K562 (cell line): ENCODE data around the gene LRRC8A.

Experiments used
- FOS ChIP-seq: IDR thresholded peaks from 3 replicates; pipeline ENCODE4 v1.6.1; 2011; ENCODE audit not compliant: insufficient read length; ENCODE audit errors: extremely low read depth
- FOXA1 ChIP-seq: fragments of 450-650 bp; IDR thresholded peaks from 2 replicates; pipeline ENCODE4 v1.6.1; 2016; ENCODE audit warnings: mild to moderate bottlenecking, borderline replicate concordance
- GABPB1 ChIP-seq: sonication (generic); formaldehyde crosslinking; IDR thresholded peaks from 2 replicates; pipeline ENCODE4 v1.8.0; 2022; ENCODE audit warnings: mild to moderate bottlenecking, missing genetic modification reagents
- MXI1 ChIP-seq: IDR thresholded peaks from 2 replicates; pipeline ENCODE4 v1.6.1; 2011; ENCODE audit warnings: low read depth, mild to moderate bottlenecking, improper control_type of control experiment, low read length
- RFX5 ChIP-seq: IDR thresholded peaks from 2 replicates; pipeline ENCODE4 v1.6.1; 2011; ENCODE audit warnings: low read depth, mild to moderate bottlenecking, improper control_type of control experiment, low read length
- TAF1 ChIP-seq: IDR thresholded peaks from 2 replicates; pipeline ENCODE4 v1.6.1; 2011; ENCODE audit warnings: mild to moderate bottlenecking, low read length, moderate library complexity; ENCODE audit not compliant: insufficient read depth, control insufficient read depth, severe bottlenecking; ENCODE audit errors: extremely low read depth
- XRCC4 ChIP-seq: IDR thresholded peaks from one replicate; pipeline ENCODE4 v1.6.1; 2011; ENCODE audit not compliant: insufficient read depth, insufficient read length; ENCODE audit errors: extremely low read depth
- ZNF124 ChIP-seq: sonication (generic); formaldehyde crosslinking; IDR thresholded peaks from 2 replicates; pipeline ENCODE4 v1.8.1; 2022; ENCODE audit warnings: missing genetic modification reagents
- ZNF77 ChIP-seq: fragments of 250-450 bp; sonication (Bioruptor Pico); IDR thresholded peaks from 2 replicates; pipeline ENCODE4 v1.5.0; 2020
- TF ChIP-seq, protein P1 (sequence below): IDR thresholded peaks from 3 replicates; pipeline ENCODE4 v1.6.1; 2011; ENCODE audit warnings: borderline replicate concordance, mild to moderate bottlenecking, moderate library complexity; ENCODE audit not compliant: insufficient read length; ENCODE audit errors: extremely low read depth
- TF ChIP-seq, protein P2 (sequence below): fragments of 450-650 bp; formaldehyde crosslinking; IDR thresholded peaks from 2 replicates; pipeline ENCODE4 v1.4.0; 2020; ENCODE audit warnings: mild to moderate bottlenecking
- TF ChIP-seq, protein P3 (sequence below), 2 experiments: fragments of 450-650 bp; IDR thresholded peaks; 2 replicates each; pipeline ENCODE4 v1.6.1; 2016; ENCODE audit warnings: mild to moderate bottlenecking in 2 of 2, borderline replicate concordance in 1 of 2, low read depth in 1 of 2, moderate library complexity in 1 of 2
- TF ChIP-seq, protein P4 (sequence below): fragments of 450-650 bp; IDR thresholded peaks from 2 replicates; pipeline ENCODE4 v1.6.1; 2016; ENCODE audit warnings: missing biosample characterization, missing genetic modification characterization
- TF ChIP-seq, protein P5 (sequence below), 2 experiments: fragments of 150-350 bp in 1 of 2; IDR thresholded peaks; 2 replicates each; pipeline ENCODE4 v1.6.1; 2012 to 2016; ENCODE audit warnings: low read depth in 2 of 2, low read length in 2 of 2, mild to moderate bottlenecking in 1 of 2, moderate library complexity in 1 of 2

DNA sequence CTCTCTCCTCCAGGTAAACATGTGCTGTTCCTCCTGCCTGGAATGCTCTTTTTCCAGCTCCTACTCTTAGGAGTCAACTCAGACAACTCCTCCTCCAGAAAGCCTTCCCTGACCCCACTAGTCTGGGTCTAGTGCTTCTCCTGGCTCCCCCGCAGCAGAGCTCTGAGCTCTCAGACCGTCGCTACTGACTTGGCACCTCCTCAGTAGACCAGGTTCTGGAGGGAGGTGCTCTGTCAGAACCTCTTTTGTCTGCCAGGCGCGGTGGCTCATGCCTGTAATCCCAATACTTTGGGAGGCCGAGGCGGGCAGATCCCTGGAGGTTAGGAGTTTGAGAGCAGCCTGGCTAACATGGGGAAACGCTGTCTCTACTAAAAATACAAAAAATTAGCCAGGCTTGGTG, 3.4 kb downstream of the LRRC8A start:
- TF ChIP-seq, protein P1, sequence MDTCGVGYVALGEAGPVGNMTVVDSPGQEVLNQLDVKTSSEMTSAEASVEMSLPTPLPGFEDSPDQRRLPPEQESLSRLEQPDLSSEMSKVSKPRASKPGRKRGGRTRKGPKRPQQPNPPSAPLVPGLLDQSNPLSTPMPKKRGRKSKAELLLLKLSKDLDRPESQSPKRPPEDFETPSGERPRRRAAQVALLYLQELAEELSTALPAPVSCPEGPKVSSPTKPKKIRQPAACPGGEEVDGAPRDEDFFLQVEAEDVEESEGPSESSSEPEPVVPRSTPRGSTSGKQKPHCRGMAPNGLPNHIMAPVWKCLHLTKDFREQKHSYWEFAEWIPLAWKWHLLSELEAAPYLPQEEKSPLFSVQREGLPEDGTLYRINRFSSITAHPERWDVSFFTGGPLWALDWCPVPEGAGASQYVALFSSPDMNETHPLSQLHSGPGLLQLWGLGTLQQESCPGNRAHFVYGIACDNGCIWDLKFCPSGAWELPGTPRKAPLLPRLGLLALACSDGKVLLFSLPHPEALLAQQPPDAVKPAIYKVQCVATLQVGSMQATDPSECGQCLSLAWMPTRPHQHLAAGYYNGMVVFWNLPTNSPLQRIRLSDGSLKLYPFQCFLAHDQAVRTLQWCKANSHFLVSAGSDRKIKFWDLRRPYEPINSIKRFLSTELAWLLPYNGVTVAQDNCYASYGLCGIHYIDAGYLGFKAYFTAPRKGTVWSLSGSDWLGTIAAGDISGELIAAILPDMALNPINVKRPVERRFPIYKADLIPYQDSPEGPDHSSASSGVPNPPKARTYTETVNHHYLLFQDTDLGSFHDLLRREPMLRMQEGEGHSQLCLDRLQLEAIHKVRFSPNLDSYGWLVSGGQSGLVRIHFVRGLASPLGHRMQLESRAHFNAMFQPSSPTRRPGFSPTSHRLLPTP = no peak
- TF ChIP-seq, protein P2, sequence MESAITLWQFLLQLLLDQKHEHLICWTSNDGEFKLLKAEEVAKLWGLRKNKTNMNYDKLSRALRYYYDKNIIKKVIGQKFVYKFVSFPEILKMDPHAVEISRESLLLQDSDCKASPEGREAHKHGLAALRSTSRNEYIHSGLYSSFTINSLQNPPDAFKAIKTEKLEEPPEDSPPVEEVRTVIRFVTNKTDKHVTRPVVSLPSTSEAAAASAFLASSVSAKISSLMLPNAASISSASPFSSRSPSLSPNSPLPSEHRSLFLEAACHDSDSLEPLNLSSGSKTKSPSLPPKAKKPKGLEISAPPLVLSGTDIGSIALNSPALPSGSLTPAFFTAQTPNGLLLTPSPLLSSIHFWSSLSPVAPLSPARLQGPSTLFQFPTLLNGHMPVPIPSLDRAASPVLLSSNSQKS (CRISPR knock-in tag) = no peak
- no peak for TF ChIP-seq TAF1
- TF ChIP-seq, protein P3, sequence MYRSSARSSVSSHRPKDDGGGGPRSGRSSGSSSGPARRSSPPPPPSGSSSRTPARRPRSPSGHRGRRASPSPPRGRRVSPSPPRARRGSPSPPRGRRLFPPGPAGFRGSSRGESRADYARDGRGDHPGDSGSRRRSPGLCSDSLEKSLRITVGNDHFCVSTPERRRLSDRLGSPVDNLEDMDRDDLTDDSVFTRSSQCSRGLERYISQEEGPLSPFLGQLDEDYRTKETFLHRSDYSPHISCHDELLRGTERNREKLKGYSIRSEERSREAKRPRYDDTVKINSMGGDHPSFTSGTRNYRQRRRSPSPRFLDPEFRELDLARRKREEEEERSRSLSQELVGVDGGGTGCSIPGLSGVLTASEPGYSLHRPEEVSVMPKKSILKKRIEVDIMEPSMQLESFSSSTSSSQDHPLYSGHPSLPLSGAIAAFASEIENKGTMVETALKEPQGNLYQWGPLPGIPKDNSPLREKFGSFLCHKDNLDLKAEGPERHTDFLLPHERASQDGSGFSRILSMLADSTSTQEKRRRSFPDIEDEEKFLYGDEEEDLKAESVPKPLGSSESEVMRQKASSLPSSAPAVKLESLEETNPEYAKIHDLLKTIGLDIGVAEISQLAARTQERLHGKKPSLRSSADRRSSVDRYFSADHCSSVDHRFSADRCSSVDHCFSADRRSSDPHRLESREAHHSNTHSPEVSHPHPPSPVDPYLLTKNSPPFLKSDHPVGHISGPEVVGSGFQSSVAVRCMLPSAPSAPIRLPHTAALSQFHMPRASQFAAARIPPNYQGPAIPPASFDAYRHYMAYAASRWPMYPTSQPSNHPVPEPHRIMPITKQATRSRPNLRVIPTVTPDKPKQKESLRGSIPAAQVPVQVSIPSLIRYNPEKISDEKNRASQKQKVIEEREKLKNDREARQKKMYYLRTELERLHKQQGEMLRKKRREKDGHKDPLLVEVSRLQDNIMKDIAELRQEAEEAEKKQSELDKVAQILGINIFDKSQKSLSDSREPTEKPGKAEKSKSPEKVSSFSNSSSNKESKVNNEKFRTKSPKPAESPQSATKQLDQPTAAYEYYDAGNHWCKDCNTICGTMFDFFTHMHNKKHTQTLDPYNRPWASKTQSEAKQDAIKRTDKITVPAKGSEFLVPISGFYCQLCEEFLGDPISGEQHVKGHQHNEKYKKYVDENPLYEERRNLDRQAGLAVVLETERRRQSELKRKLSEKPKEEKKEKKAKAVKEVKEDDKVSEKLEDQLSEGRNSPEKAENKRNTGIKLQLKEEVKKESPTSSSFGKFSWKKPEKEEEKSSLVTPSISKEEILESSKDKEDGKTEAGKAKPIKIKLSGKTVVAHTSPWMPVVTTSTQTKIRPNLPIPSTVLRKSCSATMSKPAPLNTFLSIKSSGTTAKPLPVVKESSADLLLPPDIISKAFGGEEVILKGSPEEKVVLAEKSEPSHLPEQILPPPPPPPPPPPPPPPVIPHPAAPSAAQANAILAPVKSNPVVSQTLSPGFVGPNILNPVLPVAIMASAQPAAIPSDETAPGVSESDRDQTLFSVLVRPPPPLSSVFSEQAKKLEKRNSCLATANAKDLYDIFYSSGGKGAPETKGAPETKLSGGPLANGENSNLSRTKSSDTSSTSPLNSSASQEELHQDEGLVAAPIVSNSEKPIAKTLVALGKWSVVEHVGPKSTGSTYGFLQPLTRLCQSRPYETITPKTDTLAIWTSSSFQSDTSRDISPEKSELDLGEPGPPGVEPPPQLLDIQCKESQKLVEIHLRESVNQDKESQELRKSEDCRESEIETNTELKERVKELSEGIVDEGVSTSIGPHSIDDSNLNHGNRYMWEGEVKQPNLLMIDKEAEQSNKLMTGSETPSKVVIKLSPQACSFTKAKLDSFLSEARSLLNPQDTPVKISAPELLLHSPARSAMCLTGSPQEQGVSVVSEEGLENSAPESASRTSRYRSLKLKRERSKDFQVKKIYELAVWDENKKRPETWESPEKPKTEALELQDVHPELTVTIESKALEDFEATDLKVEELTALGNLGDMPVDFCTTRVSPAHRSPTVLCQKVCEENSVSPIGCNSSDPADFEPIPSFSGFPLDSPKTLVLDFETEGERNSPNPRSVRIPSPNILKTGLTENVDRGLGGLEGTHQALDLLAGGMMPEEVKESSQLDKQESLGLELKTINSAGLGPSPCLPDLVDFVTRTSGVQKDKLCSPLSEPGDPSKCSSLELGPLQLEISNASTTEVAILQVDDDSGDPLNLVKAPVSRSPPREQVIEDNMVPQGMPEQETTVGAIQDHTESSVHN (IDR thresholded peaks at IDR 0.05; ENCODE audit: borderline replicate concordance in 1 of 2, low read depth in 1 of 2) = no peak
- TF ChIP-seq ZNF77 (CRISPR knock-in tag) = no peak
- TF ChIP-seq, protein P4, sequence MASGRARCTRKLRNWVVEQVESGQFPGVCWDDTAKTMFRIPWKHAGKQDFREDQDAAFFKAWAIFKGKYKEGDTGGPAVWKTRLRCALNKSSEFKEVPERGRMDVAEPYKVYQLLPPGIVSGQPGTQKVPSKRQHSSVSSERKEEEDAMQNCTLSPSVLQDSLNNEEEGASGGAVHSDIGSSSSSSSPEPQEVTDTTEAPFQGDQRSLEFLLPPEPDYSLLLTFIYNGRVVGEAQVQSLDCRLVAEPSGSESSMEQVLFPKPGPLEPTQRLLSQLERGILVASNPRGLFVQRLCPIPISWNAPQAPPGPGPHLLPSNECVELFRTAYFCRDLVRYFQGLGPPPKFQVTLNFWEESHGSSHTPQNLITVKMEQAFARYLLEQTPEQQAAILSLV (tag) = no peak
- no peak for TF ChIP-seq MXI1
- TF ChIP-seq, protein P5, sequence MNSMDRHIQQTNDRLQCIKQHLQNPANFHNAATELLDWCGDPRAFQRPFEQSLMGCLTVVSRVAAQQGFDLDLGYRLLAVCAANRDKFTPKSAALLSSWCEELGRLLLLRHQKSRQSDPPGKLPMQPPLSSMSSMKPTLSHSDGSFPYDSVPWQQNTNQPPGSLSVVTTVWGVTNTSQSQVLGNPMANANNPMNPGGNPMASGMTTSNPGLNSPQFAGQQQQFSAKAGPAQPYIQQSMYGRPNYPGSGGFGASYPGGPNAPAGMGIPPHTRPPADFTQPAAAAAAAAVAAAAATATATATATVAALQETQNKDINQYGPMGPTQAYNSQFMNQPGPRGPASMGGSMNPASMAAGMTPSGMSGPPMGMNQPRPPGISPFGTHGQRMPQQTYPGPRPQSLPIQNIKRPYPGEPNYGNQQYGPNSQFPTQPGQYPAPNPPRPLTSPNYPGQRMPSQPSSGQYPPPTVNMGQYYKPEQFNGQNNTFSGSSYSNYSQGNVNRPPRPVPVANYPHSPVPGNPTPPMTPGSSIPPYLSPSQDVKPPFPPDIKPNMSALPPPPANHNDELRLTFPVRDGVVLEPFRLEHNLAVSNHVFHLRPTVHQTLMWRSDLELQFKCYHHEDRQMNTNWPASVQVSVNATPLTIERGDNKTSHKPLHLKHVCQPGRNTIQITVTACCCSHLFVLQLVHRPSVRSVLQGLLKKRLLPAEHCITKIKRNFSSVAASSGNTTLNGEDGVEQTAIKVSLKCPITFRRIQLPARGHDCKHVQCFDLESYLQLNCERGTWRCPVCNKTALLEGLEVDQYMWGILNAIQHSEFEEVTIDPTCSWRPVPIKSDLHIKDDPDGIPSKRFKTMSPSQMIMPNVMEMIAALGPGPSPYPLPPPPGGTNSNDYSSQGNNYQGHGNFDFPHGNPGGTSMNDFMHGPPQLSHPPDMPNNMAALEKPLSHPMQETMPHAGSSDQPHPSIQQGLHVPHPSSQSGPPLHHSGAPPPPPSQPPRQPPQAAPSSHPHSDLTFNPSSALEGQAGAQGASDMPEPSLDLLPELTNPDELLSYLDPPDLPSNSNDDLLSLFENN (IDR thresholded peaks at IDR 0.05; ENCODE audit: low read depth in 2 of 2, low read length in 2 of 2) = no peak
- TF ChIP-seq FOS = no peak
- TF ChIP-seq ZNF124 = no peak
- TF ChIP-seq FOXA1 = no peak
- no peak for TF ChIP-seq XRCC4
- no peak for TF ChIP-seq RFX5
- TF ChIP-seq GABPB1 (CRISPR knock-in tag) = no peak
